Type B pancreatic cell (in vitro differentiated cells): ENCODE data around the gene MAD2L2. TPM values are rescaled to one million over a fixed set of nuclear protein-coding genes. Genes with fewer than 3 reads are reported as not detected.

ENCODE experiments used
- DNase-seq: peaks from one replicate; pipeline ENCODE4 v3.0.0; 2021; ENCODE audit warnings: mixed read lengths; ENCODE audit not compliant: unreplicated experiment; ENCODE audit errors: extremely low spot score
- H3K27ac Mint-ChIP-seq: 2 replicates; pipeline ENCODE4 v1.8.0; 2021; ENCODE audit warnings: mild to moderate bottlenecking, mixed read lengths
- H3K27me3 Mint-ChIP-seq: 2 replicates; pipeline ENCODE4 v1.8.0; 2021; ENCODE audit warnings: mixed read lengths
- H3K36me3 Mint-ChIP-seq: 2 replicates; pipeline ENCODE4 v1.8.0; 2021; ENCODE audit warnings: mixed read lengths
- H3K4me1 Mint-ChIP-seq: one replicate; pipeline ENCODE4 v1.8.0; 2021; ENCODE audit warnings: mixed read lengths; ENCODE audit not compliant: unreplicated experiment
- H3K4me3 Mint-ChIP-seq: 2 replicates; pipeline ENCODE4 v1.8.0; 2021; ENCODE audit warnings: mild to moderate bottlenecking, mixed read lengths
- H3K9me3 Mint-ChIP-seq: 2 replicates; pipeline ENCODE4 v1.8.0; 2021; ENCODE audit warnings: mixed read lengths
- total RNA-seq: library from RNA; stranded (reverse); gene quantifications from 2 replicates; pipeline ENCODE4 v1.2.1, GENCODE V29; 2021; ENCODE audit warnings: low replicate concordance
- TF ChIP-seq, protein P1 (sequence below): fragments of 200-600 bp; sonication (generic); conservative IDR thresholded peaks from 2 replicates; pipeline ENCODE4 v1.5.0; 2021; ENCODE audit warnings: antibody characterized with exemption, mild to moderate bottlenecking

The MAD2L2 gene
- total RNA-seq, 1 donor from 2014 or later, result 70.7 TPM

- Mint-ChIP-seq H3K27me3 (peaks cover 38% of the 10 kb centered on the region), H3K36me3 (no peaks in the 10 kb centered on the region), H3K4me1 (no peaks in the 10 kb centered on the region), H3K9me3 (no peaks in the 10 kb centered on the region), H3K4me3 (peak overlapping the region; percentile 77), H3K27ac (peak overlapping the region; percentile 29)
- TF ChIP-seq, protein P1, sequence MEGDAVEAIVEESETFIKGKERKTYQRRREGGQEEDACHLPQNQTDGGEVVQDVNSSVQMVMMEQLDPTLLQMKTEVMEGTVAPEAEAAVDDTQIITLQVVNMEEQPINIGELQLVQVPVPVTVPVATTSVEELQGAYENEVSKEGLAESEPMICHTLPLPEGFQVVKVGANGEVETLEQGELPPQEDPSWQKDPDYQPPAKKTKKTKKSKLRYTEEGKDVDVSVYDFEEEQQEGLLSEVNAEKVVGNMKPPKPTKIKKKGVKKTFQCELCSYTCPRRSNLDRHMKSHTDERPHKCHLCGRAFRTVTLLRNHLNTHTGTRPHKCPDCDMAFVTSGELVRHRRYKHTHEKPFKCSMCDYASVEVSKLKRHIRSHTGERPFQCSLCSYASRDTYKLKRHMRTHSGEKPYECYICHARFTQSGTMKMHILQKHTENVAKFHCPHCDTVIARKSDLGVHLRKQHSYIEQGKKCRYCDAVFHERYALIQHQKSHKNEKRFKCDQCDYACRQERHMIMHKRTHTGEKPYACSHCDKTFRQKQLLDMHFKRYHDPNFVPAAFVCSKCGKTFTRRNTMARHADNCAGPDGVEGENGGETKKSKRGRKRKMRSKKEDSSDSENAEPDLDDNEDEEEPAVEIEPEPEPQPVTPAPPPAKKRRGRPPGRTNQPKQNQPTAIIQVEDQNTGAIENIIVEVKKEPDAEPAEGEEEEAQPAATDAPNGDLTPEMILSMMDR, result no peak
- no peak for DNase-seq
Measured at GRCh38 chr1:11653101-11653860, 27.7 kb downstream of the MAD2L2 start.

GRCh38 chr1:11652203-11652780 is 28.7 kb downstream of the MAD2L2 start:
- Mint-ChIP-seq H3K4me3 (peak overlapping the region; percentile 46), H3K4me1 (no peaks in the 10 kb centered on the region), H3K27ac (no peak overlapping the region), H3K27me3 (peaks cover 40% of the 10 kb centered on the region), H3K9me3 (no peaks in the 10 kb centered on the region), H3K36me3 (no peaks in the 10 kb centered on the region)
- no peak for DNase-seq
- TF ChIP-seq, protein P1, result no peak

DNA sequence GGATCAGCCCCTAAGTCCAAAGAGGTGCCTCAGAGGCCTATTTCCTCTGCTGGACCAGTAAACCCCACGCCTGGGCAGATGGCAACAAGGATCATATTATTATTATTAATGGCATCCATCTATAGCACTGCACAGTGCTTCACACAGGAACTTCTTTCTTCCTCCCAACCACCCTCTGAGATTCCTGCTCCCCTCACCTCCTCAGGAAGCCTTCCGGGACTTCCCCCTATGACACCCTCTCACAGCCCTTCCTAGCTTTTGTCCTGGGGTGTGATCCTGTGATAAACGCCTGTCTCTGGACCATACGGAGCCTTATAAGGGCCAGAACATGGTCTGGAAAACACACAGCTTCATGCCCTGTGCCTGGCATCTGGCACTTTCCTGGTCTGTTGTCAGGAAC is 29.9 kb downstream of the MAD2L2 start:
- peaks cover 45% of the 10 kb centered on the region for H3K27me3 Mint-ChIP-seq
- H3K9me3 Mint-ChIP-seq, result no peaks in the 10 kb centered on the region
- no peaks in the 10 kb centered on the region for H3K4me1 Mint-ChIP-seq
- DNase-seq, result no peak
- TF ChIP-seq, protein P1, result no peak
- H3K27ac Mint-ChIP-seq, result no peak overlapping the region
- H3K36me3 Mint-ChIP-seq, result no peaks in the 10 kb centered on the region
- peak overlapping the region; percentile 64 for H3K4me3 Mint-ChIP-seq

DNA sequence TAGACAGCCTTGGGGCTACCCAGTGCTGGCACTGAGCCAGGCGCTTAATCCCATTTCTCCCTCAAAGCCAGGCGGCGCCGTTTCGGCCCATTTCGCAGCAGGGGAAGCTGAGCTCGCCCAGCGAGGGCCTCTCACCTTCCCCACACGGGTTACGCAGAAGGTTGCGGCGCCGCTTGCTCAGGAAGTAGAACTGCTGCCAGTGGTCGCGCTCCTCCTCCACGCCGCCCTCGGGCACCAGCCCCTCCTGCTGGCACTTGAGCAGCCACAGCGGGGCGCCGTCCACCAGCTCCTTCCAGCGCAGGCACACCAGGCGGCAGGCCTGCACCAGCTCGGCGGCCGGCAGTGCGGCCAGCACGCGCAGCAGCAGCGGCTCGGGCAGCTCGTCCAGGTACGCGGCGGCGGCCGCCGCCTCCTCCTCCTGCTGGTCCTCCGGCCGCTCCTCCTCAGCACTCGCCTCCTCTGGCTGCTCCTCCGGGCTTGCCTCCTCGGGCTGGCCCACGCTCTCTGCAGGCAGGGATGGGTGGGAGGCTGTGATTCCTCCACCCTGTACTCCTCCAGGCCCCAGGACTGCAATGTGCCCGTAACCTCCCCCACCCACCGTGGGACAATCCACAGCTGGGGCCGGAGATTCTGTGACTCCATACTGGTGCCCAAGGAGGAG is 30.5 kb downstream of the MAD2L2 start:
- H3K27ac Mint-ChIP-seq, result no peak overlapping the region
- peak overlapping the region; percentile 64 for H3K4me3 Mint-ChIP-seq
- no peaks in the 10 kb centered on the region for H3K36me3 Mint-ChIP-seq

GRCh38 chr1:11649624-11650330 is 31.2 kb downstream of the MAD2L2 start:
- DNase-seq, result no peak
- Mint-ChIP-seq H3K9me3 (no peaks in the 10 kb centered on the region), H3K36me3 (no peaks in the 10 kb centered on the region)

More for the DNA sequence above, 30.5 kb downstream of the MAD2L2 start:
- peak; percentile 79 for DNase-seq
- H3K9me3 Mint-ChIP-seq, result no peaks in the 10 kb centered on the region
- TF ChIP-seq, protein P1, result peak; percentile 77
- peaks cover 45% of the 10 kb centered on the region for H3K27me3 Mint-ChIP-seq
- H3K4me1 Mint-ChIP-seq, result no peaks in the 10 kb centered on the region

More at GRCh38 chr1:11649624-11650330, 31.2 kb downstream of the MAD2L2 start:
- TF ChIP-seq, protein P1, result no peak
- no peaks in the 10 kb centered on the region for H3K4me1 Mint-ChIP-seq
- no peak overlapping the region for H3K27ac Mint-ChIP-seq
- no peak overlapping the region for H3K4me3 Mint-ChIP-seq
- H3K27me3 Mint-ChIP-seq, result peaks cover 45% of the 10 kb centered on the region
